OCI-LY3 (cell line): ENCODE measurements around the gene TBC1D8B.
"Not testable (repeated sequence)": the region's sequence is repeated elsewhere in the genome, so short reads cannot be mapped to it uniquely, and the experiment has no call there.

Experiments used
- CTCF ChIP-seq: fragments of 200-600, 300-600 bp; sonication (generic); IDR thresholded peaks from 2 replicates; pipeline ENCODE4 v1.5.1; 2014; ENCODE audit warnings: antibody characterized with exemption, low read length, low read depth
- EZH2phosphoT487 ChIP-seq: fragments of 200-600 bp; shearing (Covaris generic); IDR thresholded peaks from 2 replicates; pipeline ENCODE4 v1.6.1; 2018; ENCODE audit warnings: antibody characterized with exemption, mixed run types, low read depth

DNA sequence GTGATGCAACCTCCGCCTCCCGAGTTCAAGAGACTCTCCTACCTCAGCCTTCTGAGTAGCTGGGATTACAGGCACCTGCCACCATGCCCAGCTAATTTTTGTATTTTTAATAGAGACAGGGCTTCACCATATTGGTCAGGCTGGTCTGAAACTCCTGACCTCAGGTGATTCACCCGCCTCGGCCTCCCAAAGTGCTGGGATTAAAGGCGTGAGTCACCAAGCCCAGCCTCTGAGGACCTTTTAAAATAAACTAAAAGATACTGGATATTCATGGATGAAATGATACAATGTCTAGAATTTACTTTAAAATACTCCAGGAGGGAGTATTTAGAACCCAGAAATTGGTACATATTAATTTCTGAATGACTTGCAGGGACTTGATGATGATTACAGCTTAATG lies 10.5 kb downstream of the TBC1D8B start:
- not testable (repeated sequence) for TF ChIP-seq CTCF, EZH2phosphoT487
